Osteoblast (primary cell): ENCODE results near the gene KDF1. TPM values are rescaled to one million over a fixed set of nuclear protein-coding genes. Genes with fewer than 3 reads are reported as not detected.

Experiments
- DNase-seq: peaks from one replicate; pipeline ENCODE4 v3.0.0; 2011; ENCODE audit warnings: low spot score, mixed read lengths; ENCODE audit not compliant: insufficient read length; ENCODE audit errors: missing footprints
- H2AFZ ChIP-seq: 2 replicates; pipeline ENCODE4 v1.6.0; 2011; ENCODE audit warnings: mild to moderate bottlenecking, low read length
- H3K27ac ChIP-seq: 2 replicates; pipeline ENCODE4 v1.5.1; 2011; ENCODE audit warnings: mild to moderate bottlenecking, low read depth, low read length, moderate library complexity
- H3K27me3 ChIP-seq: 2 replicates; pipeline ENCODE4 v1.6.0; 2012; ENCODE audit warnings: mild to moderate bottlenecking, control low read depth, inconsistent platforms, low read length, moderate library complexity; ENCODE audit not compliant: insufficient read depth
- H3K36me3 ChIP-seq: 2 replicates; pipeline ENCODE4 v1.5.1; 2011; ENCODE audit warnings: mild to moderate bottlenecking, low read length, control low read depth, moderate library complexity; ENCODE audit not compliant: insufficient read depth
- H3K4me1 ChIP-seq: 2 replicates; pipeline ENCODE4 v1.5.1; 2011; ENCODE audit warnings: mild to moderate bottlenecking, low read length, control low read depth, moderate library complexity; ENCODE audit not compliant: insufficient read depth
- H3K4me2 ChIP-seq: 2 replicates; pipeline ENCODE4 v1.6.0; 2011; ENCODE audit warnings: mild to moderate bottlenecking, low read length; ENCODE audit not compliant: insufficient read depth
- H3K4me3 ChIP-seq: fragments of 200-600 bp; sonication (generic); 3 replicates; pipeline ENCODE4 v1.5.1; 2012; ENCODE audit warnings: mild to moderate bottlenecking, low read length, inconsistent platforms; ENCODE audit not compliant: insufficient read depth
- H3K79me2 ChIP-seq: 2 replicates; pipeline ENCODE4 v1.6.0; 2012; ENCODE audit warnings: mild to moderate bottlenecking, low read length, control low read depth, inconsistent platforms; ENCODE audit not compliant: insufficient read depth
- H3K9me3 ChIP-seq: 2 replicates; pipeline ENCODE4 v1.5.1; 2011; ENCODE audit warnings: low read depth, low read length, control low read depth
- H4K20me1 ChIP-seq: 2 replicates; pipeline ENCODE4 v1.6.0; 2012; ENCODE audit warnings: mild to moderate bottlenecking, low read length, control low read depth; ENCODE audit not compliant: insufficient read depth
- CTCF ChIP-seq: IDR thresholded peaks from 2 replicates; pipeline ENCODE4 v1.5.1; 2011; ENCODE audit warnings: mild to moderate bottlenecking, low read depth, low read length, moderate library complexity; ENCODE audit errors: extremely low read depth
- total RNA-seq: library from RNA; depleted of rRNA; stranded (reverse); fragments of >200 nt; gene quantifications from 2 replicates; pipeline ENCODE4 v1.2.3, GENCODE V29; 2012

Gene KDF1
- total RNA-seq, 1 donor = not detected

- H3K4me3 ChIP-seq = no peak overlapping the region
- no peaks in the 10 kb centered on the region for H3K27me3 ChIP-seq
- H3K4me2 ChIP-seq = no peak overlapping the region
- no peaks in the 10 kb centered on the region for H3K36me3 ChIP-seq
- H4K20me1 ChIP-seq = no peaks in the 10 kb centered on the region
- TF ChIP-seq CTCF = no peak
- no peak for DNase-seq
- H3K79me2 ChIP-seq = no peaks in the 10 kb centered on the region
- H3K4me1 ChIP-seq = peaks cover 48% of the 10 kb centered on the region
- H3K27ac ChIP-seq = no peak overlapping the region
- no peak overlapping the region for H2AFZ ChIP-seq
- H3K9me3 ChIP-seq = no peaks in the 10 kb centered on the region
Observed at GRCh38 chr1:27006683-27007082, 46.4 kb upstream of the KDF1 start.

GRCh38 chr1:27005648-27006496 is 45.6 kb upstream of the KDF1 start:
- no peaks in the 10 kb centered on the region for H3K27me3 ChIP-seq
- no peak overlapping the region for H2AFZ ChIP-seq
- H3K36me3 ChIP-seq = no peaks in the 10 kb centered on the region
- DNase-seq = peak; percentile 76
- H3K4me1 ChIP-seq = peaks cover 48% of the 10 kb centered on the region
- no peak overlapping the region for H3K4me3 ChIP-seq
- no peaks in the 10 kb centered on the region for H4K20me1 ChIP-seq
- no peak for TF ChIP-seq CTCF
- no peaks in the 10 kb centered on the region for H3K79me2 ChIP-seq
- no peaks in the 10 kb centered on the region for H3K9me3 ChIP-seq
- no peak overlapping the region for H3K27ac ChIP-seq
- H3K4me2 ChIP-seq = no peak overlapping the region

- Histone ChIP-seq H2AFZ (no peak overlapping the region), H4K20me1 (no peaks in the 10 kb centered on the region), H3K4me1 (peaks cover 48% of the 10 kb centered on the region), H3K36me3 (no peaks in the 10 kb centered on the region), H3K4me3 (no peak overlapping the region), H3K27ac (no peak overlapping the region), H3K27me3 (no peaks in the 10 kb centered on the region), H3K9me3 (no peaks in the 10 kb centered on the region), H3K4me2 (peak overlapping the region; percentile 45), H3K79me2 (no peaks in the 10 kb centered on the region)
- DNase-seq = peak; percentile 41
- TF ChIP-seq CTCF = no peak
Observed at GRCh38 chr1:27005166-27005530, 44.9 kb upstream of the KDF1 start.

GRCh38 chr1:27004471-27005165 is 44.4 kb upstream of the KDF1 start:
- Histone ChIP-seq H3K79me2 (no peaks in the 10 kb centered on the region), H3K27me3 (no peaks in the 10 kb centered on the region), H3K4me2 (peak overlapping the region; percentile 45), H3K4me1 (peaks cover 48% of the 10 kb centered on the region), H2AFZ (no peak overlapping the region), H3K36me3 (no peaks in the 10 kb centered on the region), H3K27ac (no peak overlapping the region), H3K4me3 (no peak overlapping the region), H4K20me1 (no peaks in the 10 kb centered on the region), H3K9me3 (no peaks in the 10 kb centered on the region)
- TF ChIP-seq CTCF = no peak
- DNase-seq = peak; percentile 72
